Upper lobe of left lung (tissue), 4 donors: Measurements from ENCODE around the gene GUCA2A.

Experiments used
- CTCF ChIP-seq, 6 experiments: fragments of 450-650 bp in 4 of 6; fragments of 200-600 bp in 2 of 6; sonication (generic) in 2 of 6; IDR thresholded peaks; one replicate each; pipeline ENCODE4 v1.5.1; 2016 to 2019; ENCODE audit warnings: antibody characterized with exemption in 6 of 6
- EP300 ChIP-seq, 4 donors: sonication (generic); formaldehyde crosslinking; IDR thresholded peaks; one replicate each; pipeline ENCODE4 v1.5.1; 2017; ENCODE audit warnings: antibody characterized with exemption in 4 of 4, control low read depth in 2 of 4
- POLR2A ChIP-seq, 4 donors: fragments of 450-650 bp; IDR thresholded peaks; one replicate each; pipeline ENCODE4 v1.5.1; 2016 to 2017; ENCODE audit warnings: antibody characterized with exemption in 4 of 4, mild to moderate bottlenecking in 2 of 4

- TF ChIP-seq CTCF (IDR thresholded peaks at IDR 0.05): peak; percentile 81 to 95 (median 88)
- peak in 1 of 4 donors; percentile 69 for TF ChIP-seq EP300 (IDR thresholded peaks at IDR 0.05)
- TF ChIP-seq POLR2A (IDR thresholded peaks at IDR 0.05): no peak
Observed at GRCh38 chr1:42146626-42147320, 17.8 kb downstream of the GUCA2A start.
